SK-N-SH (cell line): ENCODE measurements around the gene TXN2. TPM values are rescaled to one million over a fixed set of nuclear protein-coding genes. Genes with fewer than 3 reads are reported as not detected.

Experiments
- CTCF ChIA-PET: fragments of 300-600, 350-600 bp; formaldehyde crosslinking; extraction: SDS; loops from one replicate; lab custom pipeline; 2021; lab: Yijun Ruan, JAX
- POLR2A ChIA-PET: fragments of 350-600 bp; sonication (Branson Sonifier 250); formaldehyde crosslinking; extraction: SDS; loops from one replicate; lab custom pipeline; 2020; ENCODE audit warnings: antibody characterized with exemption, inconsistent platforms; lab: Yijun Ruan, JAX
- DNase-seq: peaks from one replicate; pipeline ENCODE4 v3.0.0; 2012
- H2AFZ ChIP-seq: fragments of 200-600 bp; sonication (generic); 2 replicates; pipeline ENCODE4 v1.8.1; 2016; ENCODE audit warnings: antibody characterized with exemption, mild to moderate bottlenecking, low read depth
- H3F3A ChIP-seq: fragments of 200-600 bp; sonication (generic); replicated peaks from 2 replicates; pipeline ENCODE3; 2016; ENCODE audit warnings: antibody characterized with exemption, mild to moderate bottlenecking; ENCODE audit not compliant: insufficient read depth
- H3K27ac ChIP-seq, 2 experiments: fragments of 200-500 bp in 1 of 2; fragments of 200-600 bp in 1 of 2; sonication (Bioruptor generic) in 1 of 2; sonication (generic), shearing (Covaris generic) in 1 of 2; 2 replicates each; pipeline versions ENCODE4 v1.5.1 to v1.6.1; 2014 to 2016; ENCODE audit warnings: low read depth in 2 of 2, inconsistent platforms in 1 of 2, low read length in 1 of 2, mild to moderate bottlenecking in 1 of 2, mixed read lengths in 1 of 2
- H3K27me3 ChIP-seq: fragments of 200-600 bp; sonication (generic), shearing (Covaris generic); 2 replicates; pipeline ENCODE4 v1.6.1; 2016; ENCODE audit warnings: mixed run types; ENCODE audit not compliant: insufficient read depth
- H3K36me3 ChIP-seq, 2 experiments: fragments of 200-500 bp in 1 of 2; fragments of 200-600 bp in 1 of 2; sonication (Bioruptor generic) in 1 of 2; sonication (generic) in 1 of 2; replicated peaks in 1 of 2; 2 replicates each; pipeline versions ENCODE3 to v1.5.1; 2014 to 2016; ENCODE audit warnings: low read length in 1 of 2, mild to moderate bottlenecking in 1 of 2; ENCODE audit not compliant: insufficient read depth in 2 of 2, control insufficient read depth in 1 of 2
- H3K4me1 ChIP-seq, 2 experiments: fragments of 200-500 bp in 1 of 2; fragments of 200-600 bp in 1 of 2; sonication (Bioruptor generic) in 1 of 2; sonication (generic), shearing (Covaris generic) in 1 of 2; 2 replicates each; pipeline versions ENCODE4 v1.5.1 to v1.6.1; 2014 to 2016; ENCODE audit warnings: low read depth in 1 of 2, low read length in 1 of 2, mixed run types in 1 of 2; ENCODE audit not compliant: insufficient read depth in 2 of 2, control insufficient read depth in 1 of 2
- H3K4me2 ChIP-seq: fragments of 200-600 bp; sonication (generic), shearing (Covaris generic); 2 replicates; pipeline ENCODE4 v1.6.1; 2017; ENCODE audit warnings: mixed run types
- H3K4me3 ChIP-seq, 2 experiments: fragments of 200-500 bp in 1 of 2; fragments of 200-600 bp in 1 of 2; sonication (Bioruptor generic) in 1 of 2; sonication (generic), shearing (Covaris generic) in 1 of 2; 2 replicates each; pipeline versions ENCODE4 v1.5.1 to v1.8.1; 2014 to 2016; ENCODE audit warnings: low read depth in 2 of 2, inconsistent platforms in 1 of 2, low read length in 1 of 2, mild to moderate bottlenecking in 1 of 2, mixed read lengths in 1 of 2, moderate library complexity in 1 of 2
- H3K79me2 ChIP-seq: fragments of 200-600 bp; sonication (generic); 2 replicates; pipeline ENCODE4 v1.8.1; 2017; ENCODE audit warnings: mild to moderate bottlenecking; ENCODE audit not compliant: insufficient read depth
- H3K9ac ChIP-seq: fragments of 200-600 bp; sonication (generic); 2 replicates; pipeline ENCODE4 v1.6.1; 2017; ENCODE audit warnings: mixed run types
- H3K9me2 ChIP-seq: fragments of 200-600 bp; sonication (generic); 2 replicates; pipeline ENCODE4 v1.6.1; 2017; ENCODE audit warnings: mixed run types
- H3K9me3 ChIP-seq: fragments of 200-600 bp; sonication (generic); 2 replicates; pipeline ENCODE4 v1.6.1; 2017; ENCODE audit warnings: mixed run types, mild to moderate bottlenecking, moderate library complexity
- H4K20me1 ChIP-seq: fragments of 200-600 bp; sonication (generic); 2 replicates; pipeline ENCODE4 v1.6.1; 2017; ENCODE audit warnings: mild to moderate bottlenecking, mixed run types; ENCODE audit not compliant: insufficient read depth
- ELF1 ChIP-seq: IDR thresholded peaks from 2 replicates; pipeline ENCODE4 v1.4.0; 2012
- EZH2phosphoT487 ChIP-seq: fragments of 200-600 bp; sonication (generic); IDR thresholded peaks from 2 replicates; pipeline ENCODE4 v1.6.1; 2017; ENCODE audit warnings: low read depth, mixed run types, mild to moderate bottlenecking, antibody characterized with exemption, moderate library complexity, borderline replicate concordance
- FOXM1 ChIP-seq: IDR thresholded peaks from 2 replicates; pipeline ENCODE4 v1.4.0; 2012; ENCODE audit warnings: low read depth, mild to moderate bottlenecking
- GABPA ChIP-seq: IDR thresholded peaks from 2 replicates; pipeline ENCODE4 v1.4.0; 2012; ENCODE audit warnings: low read depth, mild to moderate bottlenecking
- MXI1 ChIP-seq: IDR thresholded peaks from 2 replicates; pipeline ENCODE4 v1.6.1; 2012; ENCODE audit warnings: mild to moderate bottlenecking, low read depth, low read length, improper control_type of control experiment
- NFIC ChIP-seq: IDR thresholded peaks from 2 replicates; pipeline ENCODE4 v1.4.0; 2012; ENCODE audit warnings: borderline replicate concordance
- NRF1 ChIP-seq: IDR thresholded peaks from 2 replicates; pipeline ENCODE4 v1.6.1; 2012; ENCODE audit warnings: low read depth, mild to moderate bottlenecking, low read length
- PBX3 ChIP-seq: IDR thresholded peaks from 2 replicates; pipeline ENCODE4; 2012
- SMC3 ChIP-seq: IDR thresholded peaks from 2 replicates; pipeline ENCODE4 v1.6.1; 2012; ENCODE audit warnings: low read depth, low read length, improper control_type of control experiment
- TEAD4 ChIP-seq: IDR thresholded peaks from 2 replicates; pipeline ENCODE4 v1.4.0; 2012; ENCODE audit warnings: mild to moderate bottlenecking, borderline replicate concordance; ENCODE audit not compliant: insufficient read depth
- WGBS: methylation state at CpG from one replicate; pipeline ENCODE4 v1.1.6; 2017; ENCODE audit warnings: low lambda C conversion rate; 5-methylcytosine and 5-hydroxymethylcytosine counted together
- polyA plus RNA-seq, 3 experiments: library from polyadenylated mRNA; depleted of rRNA; stranded (reverse); fragments of >200 nt; gene quantifications; 2 replicates each; pipeline ENCODE4 v1.2.3, GENCODE V29; 2012
- TF ChIP-seq, protein P1 (sequence below): IDR thresholded peaks from 2 replicates; pipeline ENCODE4 v1.4.0; 2012; ENCODE audit warnings: low read depth
- TF ChIP-seq, protein P2 (sequence below): fragments of 200-600 bp; sonication (generic); IDR thresholded peaks from 2 replicates; pipeline ENCODE4 v1.6.1; 2017; ENCODE audit warnings: antibody characterized with exemption, mild to moderate bottlenecking, moderate library complexity

The TXN2 gene
- polyA plus RNA-seq, 1 of the 3 experiments (the other 2 are of a cell fraction) = 251 TPM

DNA sequence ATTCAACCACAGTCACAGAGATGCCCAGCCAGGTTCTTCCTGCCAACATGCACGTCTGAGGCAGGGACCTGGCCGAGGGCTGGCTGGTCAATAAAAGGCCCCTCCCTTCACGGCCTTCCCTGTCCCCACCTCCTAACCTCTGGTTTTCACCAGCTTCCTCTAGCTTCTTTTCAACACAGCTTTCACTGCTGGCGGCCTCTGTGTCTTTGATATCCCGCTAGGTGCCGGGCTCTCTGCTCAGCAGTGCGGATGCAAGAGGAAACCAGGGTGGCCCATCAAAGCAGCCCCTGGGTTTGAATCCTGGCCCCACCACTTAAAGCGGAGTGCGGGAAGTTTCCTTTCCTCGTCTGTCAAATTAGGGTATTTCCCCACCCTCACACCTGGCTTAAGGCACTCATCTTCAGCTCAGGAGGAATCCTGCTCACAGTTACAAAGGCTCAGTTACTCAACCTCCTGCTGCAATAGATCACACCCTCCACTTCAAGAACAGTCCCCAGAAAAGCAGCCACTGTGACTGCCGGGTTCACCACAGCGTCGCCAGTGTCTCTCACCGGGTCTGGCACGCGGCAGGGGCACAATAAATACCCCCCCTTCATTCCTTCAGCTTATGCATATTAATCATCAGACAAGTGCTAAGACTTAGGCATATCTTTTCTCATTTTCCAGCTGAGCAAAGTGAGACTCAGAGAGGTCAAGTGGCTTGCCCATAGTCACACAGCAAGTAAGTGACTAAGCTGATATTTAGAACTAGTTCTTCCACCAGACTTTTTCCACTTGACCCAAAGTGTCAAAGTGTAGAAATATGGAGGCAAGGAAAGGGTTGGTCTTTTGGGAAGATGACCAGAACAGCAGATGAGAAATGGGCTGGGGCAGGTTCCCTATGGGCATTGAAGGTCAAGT is 45.7 kb downstream of the TXN2 start:
- WGBS = 88% methylated on average over 16 of the region's 16 CpGs
- Histone ChIP-seq H3K79me2 (no peaks in the 10 kb centered on the region), H3F3A (peaks cover 22% of the 10 kb centered on the region), H4K20me1 (no peaks in the 10 kb centered on the region), H3K4me3 (no peak overlapping the region), H3K4me1 (peaks cover 12 to 31% of the 10 kb centered on the region in 2 experiments; a peak in 3 of 4 replicates), H3K4me2 (no peak overlapping the region), H3K9ac (no peak overlapping the region), H3K27me3 (no peaks in the 10 kb centered on the region), H3K9me2 (no peaks in the 10 kb centered on the region), H3K9me3 (no peaks in the 10 kb centered on the region), H3K27ac (no peak overlapping the region), H3K36me3 (no peaks in the 10 kb centered on the region), H2AFZ (no peak overlapping the region)
- no peak for DNase-seq
- ChIA-PET CTCF (interaction anchor here (0.7 to 1.2 kb wide), 4 partner anchors 16 to 191 kb away, joined by 3 to 4 read pairs (median 4); no protein-coding TSS in a partner anchor), POLR2A (no interaction called here)
- no peak for TF ChIP-seq MXI1
- TF ChIP-seq PBX3 = no peak
- TF ChIP-seq, protein P1, sequence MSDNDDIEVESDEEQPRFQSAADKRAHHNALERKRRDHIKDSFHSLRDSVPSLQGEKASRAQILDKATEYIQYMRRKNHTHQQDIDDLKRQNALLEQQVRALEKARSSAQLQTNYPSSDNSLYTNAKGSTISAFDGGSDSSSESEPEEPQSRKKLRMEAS = no peak
- TF ChIP-seq, protein P2, sequence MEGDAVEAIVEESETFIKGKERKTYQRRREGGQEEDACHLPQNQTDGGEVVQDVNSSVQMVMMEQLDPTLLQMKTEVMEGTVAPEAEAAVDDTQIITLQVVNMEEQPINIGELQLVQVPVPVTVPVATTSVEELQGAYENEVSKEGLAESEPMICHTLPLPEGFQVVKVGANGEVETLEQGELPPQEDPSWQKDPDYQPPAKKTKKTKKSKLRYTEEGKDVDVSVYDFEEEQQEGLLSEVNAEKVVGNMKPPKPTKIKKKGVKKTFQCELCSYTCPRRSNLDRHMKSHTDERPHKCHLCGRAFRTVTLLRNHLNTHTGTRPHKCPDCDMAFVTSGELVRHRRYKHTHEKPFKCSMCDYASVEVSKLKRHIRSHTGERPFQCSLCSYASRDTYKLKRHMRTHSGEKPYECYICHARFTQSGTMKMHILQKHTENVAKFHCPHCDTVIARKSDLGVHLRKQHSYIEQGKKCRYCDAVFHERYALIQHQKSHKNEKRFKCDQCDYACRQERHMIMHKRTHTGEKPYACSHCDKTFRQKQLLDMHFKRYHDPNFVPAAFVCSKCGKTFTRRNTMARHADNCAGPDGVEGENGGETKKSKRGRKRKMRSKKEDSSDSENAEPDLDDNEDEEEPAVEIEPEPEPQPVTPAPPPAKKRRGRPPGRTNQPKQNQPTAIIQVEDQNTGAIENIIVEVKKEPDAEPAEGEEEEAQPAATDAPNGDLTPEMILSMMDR = no peak
- no peak for TF ChIP-seq SMC3
- no peak for TF ChIP-seq EZH2phosphoT487
- no peak for TF ChIP-seq ELF1
- TF ChIP-seq FOXM1 = no peak
- no peak for TF ChIP-seq GABPA
- TF ChIP-seq NFIC = no peak
- TF ChIP-seq NRF1 = no peak
- no peak for TF ChIP-seq TEAD4
